GM18909 (cell line): Measurements from ENCODE around the gene SERPINE1.
A peak's percentile ranks its signal among the peaks of the same experiment; 100 is the strongest.

Experiments used
- ATAC-seq: cut with Tn5 transposase; IDR thresholded peaks from one replicate; pipeline ENCODE4 v1.9.1; 2021; ENCODE audit warnings: mild to moderate bottlenecking; ENCODE audit not compliant: unreplicated experiment, poor library complexity

Gene SERPINE1

DNA sequence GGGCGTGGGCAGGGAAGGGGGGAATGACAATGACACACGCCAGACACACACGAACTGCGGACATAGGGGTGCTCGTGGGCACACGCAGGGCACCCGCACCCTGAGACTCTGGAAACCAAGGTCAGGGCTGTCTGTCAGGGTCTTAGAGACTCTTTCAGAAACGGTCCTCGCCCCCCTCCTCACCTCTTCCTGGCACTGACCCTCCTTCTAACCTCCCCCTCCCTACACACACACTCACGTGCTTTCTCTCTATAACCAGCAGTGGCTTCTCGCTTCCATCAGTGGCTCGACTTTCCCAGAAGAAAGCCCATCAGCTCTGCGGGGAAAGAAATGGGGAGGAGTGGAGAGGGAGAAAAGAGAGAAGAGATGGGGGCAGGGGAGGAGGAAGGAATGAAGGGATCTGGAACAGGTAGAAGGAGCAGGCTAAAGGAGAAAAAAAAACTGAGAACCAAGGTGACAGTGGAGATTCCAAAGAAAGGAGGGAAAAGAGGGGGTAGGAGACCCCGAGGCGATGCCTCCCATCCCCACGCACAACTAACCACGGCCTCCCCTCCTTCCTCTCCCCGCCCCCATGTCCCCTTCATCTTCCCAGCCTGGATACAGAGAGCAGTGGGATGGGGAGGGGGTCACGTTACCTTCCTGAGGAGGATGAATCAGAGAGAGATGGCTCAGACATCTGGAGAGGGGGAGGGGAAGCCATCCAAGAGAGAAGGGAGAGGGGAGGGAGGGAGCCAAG lies 40.2 kb downstream of the SERPINE1 start:
- no peak for ATAC-seq

DNA sequence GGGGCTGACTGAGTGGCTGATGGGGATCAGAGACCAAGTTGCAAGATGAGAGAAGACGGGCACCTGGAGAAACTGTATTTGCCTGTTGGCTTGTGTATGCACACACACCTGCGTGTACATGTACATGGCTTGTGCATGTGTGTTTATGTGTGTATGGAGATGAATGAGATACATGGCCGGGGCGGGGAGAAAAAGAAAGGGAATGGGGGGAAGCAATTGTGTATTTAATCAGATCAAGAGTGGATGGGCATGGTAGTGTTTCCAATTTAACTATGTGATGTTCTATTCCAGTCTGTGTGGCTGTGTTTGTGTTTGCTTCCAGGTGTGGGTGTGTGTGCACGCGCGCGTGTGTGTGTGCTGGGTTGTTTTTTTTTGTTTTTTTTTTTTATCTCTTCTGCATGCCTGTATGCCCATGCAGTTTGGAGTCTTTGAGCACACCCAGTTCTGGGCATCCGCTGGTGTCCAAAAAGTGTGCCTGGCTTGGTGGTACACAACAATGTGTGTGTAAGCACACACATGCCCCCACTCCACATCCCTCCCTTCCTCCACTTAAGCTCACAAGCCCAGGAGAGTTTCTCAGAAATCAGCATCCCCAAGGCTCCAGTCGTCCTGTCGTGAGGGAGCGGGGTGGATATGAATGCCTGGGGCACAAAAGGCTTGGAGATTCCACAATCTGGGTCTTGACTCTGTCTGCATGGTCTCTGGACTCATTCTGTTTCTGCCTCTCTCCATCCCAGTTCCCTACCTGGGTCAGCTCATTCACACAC lies 40.9 kb downstream of the SERPINE1 start:
- ATAC-seq = no peak

DNA sequence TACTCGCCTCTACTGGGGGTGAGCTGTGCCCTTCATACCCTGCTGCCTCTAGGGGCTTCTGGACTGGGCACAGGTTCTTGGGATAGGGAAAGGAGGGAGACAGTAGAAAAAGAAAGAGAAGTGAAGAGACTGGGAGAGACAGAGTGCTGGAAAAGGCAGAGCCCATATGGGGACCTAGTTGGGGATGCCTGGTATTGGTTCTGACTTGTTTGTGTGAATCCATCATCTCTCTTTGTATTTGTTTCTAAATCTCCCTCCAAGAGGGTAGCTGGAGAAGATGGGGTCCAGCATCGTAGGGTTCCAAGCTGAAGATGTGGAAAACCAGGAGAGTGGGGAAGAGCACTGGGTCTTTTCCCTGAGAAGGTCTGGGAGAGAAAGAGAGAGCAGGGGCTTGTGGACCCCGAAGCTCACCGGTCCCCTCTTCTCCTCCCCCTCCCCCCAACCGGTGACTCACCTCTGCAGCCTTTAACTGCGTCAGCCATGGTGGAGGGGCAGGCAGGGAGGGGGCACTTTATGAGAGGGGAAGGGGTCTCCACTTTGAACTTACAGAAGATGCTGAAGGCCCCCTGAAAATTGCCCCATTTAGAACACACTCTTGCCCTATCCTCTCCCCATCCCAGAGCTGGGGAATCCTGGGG lies 41.6 kb downstream of the SERPINE1 start:
- no peak for ATAC-seq

GRCh38 chr7:101169110-101169837 lies 42.4 kb downstream of the SERPINE1 start:
- ATAC-seq = no peak

- ATAC-seq = peak; percentile 48
These were observed 43.1 kb downstream of the SERPINE1 start for GRCh38 chr7:101169838-101170551.

DNA sequence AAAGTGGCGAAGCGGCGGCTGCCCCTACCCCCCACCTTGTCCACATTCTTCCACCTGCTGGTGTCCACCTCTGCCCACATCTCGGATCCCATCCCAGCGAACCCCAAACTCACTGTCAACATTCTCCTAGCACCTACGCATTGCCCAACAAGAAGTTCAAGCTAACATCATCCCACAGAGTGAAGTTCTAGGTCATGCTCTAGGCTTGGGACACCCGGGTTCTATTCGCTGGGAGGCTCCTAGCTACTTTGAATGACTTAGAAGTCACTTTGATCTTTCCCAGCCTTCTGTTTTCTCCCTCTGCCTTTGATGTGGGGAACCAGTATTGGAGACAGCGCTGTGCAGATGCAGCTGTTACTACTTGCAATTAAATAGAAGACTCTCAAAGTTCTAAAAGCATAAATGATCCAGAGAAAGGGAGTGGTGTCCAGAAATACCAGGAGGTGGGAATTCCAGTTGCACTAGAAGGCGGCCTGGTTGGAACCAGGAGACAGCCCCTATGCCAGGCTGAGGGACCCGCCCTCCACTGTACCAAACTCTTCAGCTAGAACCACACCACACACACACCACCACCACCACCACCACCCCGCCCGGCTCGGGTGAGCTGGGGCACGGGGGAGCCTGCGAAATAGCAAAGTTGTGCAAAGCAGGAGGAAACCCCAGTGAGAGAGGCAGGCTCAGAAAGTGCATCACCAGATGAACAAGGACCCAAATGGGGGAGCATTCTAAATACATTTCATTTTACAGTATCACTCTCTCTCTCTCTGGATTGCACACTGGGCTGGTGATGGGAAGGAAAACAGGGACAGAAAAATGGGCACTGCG lies 43.9 kb downstream of the SERPINE1 start:
- ATAC-seq = no peak

GRCh38 chr7:101171442-101171837 lies 44.5 kb downstream of the SERPINE1 start:
- ATAC-seq = no peak

GRCh38 chr7:101172005-101172853 lies 45.3 kb downstream of the SERPINE1 start:
- ATAC-seq = no peak

GRCh38 chr7:101172854-101173751 lies 46.2 kb downstream of the SERPINE1 start:
- ATAC-seq = no peak

DNA sequence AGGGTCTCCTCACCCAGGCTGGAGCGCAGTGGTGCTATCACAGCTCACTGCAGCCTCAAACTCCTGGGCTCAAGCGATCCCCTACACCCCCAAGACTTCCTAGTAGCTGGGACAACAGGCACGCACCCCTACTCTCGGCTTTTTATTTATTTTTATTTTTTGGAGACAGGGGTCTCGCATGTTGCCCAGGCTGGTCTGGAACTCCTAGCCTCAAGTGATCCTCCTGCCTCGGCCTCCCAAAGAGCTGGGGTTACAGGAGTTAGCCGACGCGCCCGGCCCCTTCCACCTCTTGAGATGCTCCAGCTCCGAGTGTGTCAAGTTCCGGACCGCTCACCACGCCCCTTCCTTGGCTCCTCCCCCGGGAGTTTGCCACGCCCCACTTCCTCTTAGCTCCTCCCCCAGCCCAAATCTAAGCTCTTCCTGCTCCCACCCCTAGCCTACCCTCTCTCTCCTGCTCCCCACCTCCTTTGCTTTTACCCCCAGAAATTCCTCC lies 46.9 kb downstream of the SERPINE1 start:
- ATAC-seq = no peak

- no peak for ATAC-seq
These were observed 47.5 kb downstream of the SERPINE1 start for GRCh38 chr7:101174322-101174854.

DNA sequence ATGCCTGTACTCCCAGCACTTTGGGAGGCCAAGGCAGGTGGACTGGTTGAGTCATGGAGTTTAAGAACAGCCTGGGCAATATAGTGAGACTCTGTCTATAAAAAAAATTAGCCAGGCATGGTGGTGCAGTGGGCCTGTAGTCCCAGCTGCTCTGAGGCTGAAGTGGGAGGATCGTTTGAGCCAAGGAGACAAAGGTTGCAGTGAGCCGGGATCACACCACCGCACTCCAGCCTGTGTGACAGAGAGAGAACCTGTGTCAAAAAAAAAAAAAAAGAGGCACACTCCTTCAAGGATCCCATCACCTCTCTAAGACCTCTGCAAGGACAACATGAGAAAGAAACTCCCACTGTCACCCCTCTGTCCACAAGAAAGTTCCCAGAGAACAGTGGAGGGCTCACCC lies 48.8 kb downstream of the SERPINE1 start:
- ATAC-seq = no peak

- ATAC-seq = no peak
These were observed 50.7 kb downstream of the SERPINE1 start for GRCh38 chr7:101177644-101178043.

GRCh38 chr7:101179117-101179516 lies 52.2 kb downstream of the SERPINE1 start:
- ATAC-seq = no peak

DNA sequence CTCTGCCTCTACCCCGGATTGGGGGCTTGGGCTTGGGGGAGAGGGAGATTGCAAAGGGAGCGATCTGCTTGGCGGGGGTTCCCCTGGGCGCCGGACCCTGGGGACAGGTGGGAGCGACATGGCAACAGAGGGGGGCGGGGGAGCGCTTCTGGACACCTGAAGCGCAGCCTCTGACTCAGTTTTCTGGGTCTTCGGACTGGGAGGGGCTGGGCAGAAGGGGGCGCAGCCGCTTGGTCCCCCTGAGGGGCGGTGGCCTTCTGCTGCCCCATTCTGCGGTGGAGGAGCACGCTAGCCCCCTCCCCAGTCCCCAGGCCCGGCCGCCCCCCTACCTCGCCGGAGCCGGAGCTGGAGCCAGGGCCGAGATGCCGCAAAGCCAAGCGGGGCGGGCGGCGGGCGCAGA lies 52.8 kb downstream of the SERPINE1 start:
- ATAC-seq = no peak

- no peak for ATAC-seq
These were observed 53.3 kb downstream of the SERPINE1 start, which contains the start of gene NAT16 for GRCh38 chr7:101180130-101180755. Gene NAT16 (minus strand): TSS chr7:101180293. CDS start chr7:101174807, 5,486 bp downstream.
